ENCODE results near the gene KAZN.

The KAZN gene

DNA sequence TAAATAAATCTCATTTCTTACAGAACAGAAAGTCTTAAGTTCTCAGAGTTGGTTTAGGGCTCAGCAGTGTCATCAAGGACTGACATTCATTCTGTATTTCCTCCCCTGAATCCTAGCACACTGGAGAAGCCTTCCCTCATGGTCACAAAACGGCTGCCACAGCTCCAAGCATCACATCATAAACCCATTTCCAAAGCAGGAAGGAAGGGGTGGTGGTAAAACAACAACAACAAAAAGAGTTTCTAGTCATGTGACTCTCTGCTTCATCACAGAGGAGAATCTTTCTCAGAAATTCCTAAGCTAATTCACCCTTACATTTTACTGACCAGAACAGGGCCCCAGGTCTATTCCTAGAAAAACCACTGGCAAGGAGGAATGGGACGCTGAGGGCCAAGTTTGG, 210.3 kb downstream of the KAZN start:
- DNase-seq: no peak

- no peak for DNase-seq
Measured at GRCh38 chr1:14809191-14809981, 210.9 kb downstream of the KAZN start.

GRCh38 chr1:14810595-14811361, 212.3 kb downstream of the KAZN start:
- peak; percentile 96 for DNase-seq

DNA sequence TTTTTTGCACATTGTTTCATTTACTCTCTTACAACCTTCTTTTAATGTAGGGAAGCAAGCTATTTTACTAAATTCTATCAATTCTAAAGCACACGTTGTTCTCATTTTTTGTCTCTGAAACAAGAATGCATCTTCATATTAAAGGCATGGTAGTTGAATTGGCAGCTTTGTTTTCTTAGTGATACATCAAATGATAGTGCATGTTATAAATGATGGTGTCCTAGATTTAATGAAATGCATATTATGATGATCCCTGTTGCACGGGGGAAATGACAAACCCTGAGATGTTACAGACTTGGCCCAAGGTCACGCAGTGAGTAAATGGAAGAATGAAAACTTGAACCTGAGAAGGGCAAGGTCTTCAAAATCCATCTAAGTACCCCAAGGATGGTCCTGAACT, 213.1 kb downstream of the KAZN start:
- no peak for DNase-seq

DNA sequence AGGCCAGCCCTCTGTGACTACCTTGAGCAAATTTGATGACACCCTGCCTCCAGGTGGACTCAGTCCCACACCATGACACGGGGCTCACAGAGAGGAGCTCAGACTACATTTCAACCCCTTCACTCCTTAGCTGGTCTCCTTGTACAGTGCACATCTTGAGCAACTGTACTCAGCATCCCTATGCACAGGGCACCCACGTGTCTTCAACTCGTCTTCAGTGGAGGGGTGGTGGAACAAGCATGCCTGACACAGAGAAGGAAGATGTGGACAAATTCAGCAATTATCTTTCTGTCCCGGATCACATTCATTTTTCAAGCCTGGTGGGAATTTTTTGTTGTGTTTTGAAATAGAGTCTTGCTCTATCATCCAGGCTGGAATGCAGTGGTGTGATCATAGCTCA, 213.7 kb downstream of the KAZN start:
- no peak for DNase-seq

- no peak for DNase-seq
Measured at GRCh38 chr1:14815175-14815877, 216.8 kb downstream of the KAZN start.

GRCh38 chr1:14817223-14818170, 219.0 kb downstream of the KAZN start:
- DNase-seq: no peak

DNA sequence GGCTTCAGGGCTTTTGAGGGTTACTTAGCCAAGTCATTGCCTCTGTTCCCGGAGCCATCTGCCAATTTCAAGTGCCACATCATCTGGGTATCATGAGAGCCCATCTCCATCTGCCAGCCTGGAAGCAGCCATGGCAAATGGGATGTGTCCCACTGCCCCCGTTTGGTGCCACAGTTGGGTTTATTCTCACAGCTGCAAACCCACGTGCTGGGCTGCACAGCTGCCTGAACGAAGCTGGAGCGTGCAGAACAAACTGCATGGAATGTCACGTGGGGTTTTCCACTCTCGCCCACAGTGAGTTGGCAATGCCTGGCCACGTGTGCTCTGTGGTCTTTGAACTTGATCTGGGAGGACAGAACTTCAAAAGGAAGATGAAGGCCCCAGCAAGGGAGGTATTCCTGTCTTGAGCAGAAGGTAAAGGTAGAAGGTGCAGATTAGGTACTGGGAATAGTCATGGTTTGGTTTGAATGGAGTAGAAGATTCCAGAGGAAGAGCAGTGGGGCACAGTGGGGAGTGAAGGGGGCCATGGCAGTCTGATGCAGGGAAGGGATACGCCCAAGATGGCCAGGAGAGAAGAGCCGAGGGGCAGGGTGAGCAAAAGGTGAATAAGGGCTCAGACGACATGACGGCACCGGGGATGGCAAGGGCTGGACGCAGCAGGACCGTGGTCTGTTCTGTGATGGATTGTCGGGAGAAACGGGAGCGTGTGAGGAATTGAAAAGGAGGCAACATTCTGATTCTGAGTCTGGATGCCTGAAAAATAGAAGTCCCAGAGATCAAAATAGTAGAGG, 222.0 kb downstream of the KAZN start:
- DNase-seq: no peak

- DNase-seq: no peak
Measured at GRCh38 chr1:14822493-14822892, 224.0 kb downstream of the KAZN start.

DNA sequence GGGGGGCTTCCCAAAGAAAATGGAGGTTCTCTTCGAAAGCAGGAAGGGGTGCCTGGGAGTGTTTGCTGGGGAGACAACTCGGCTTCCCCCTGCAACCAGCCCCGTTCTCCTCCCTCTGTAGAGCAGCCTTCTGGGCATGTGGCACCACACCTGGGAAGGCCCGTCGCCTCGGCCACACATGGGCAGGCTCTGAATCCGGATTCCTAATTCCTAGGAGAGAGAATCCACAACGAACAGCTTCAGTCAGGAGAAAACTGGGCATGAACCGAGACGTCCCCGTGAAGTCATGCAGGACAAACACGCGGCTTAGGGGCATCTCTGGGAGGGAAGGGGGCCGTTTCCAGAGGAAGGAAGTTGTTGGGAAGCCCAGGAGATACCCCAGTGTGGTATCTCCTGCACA, 224.5 kb downstream of the KAZN start:
- DNase-seq: no peak

DNA sequence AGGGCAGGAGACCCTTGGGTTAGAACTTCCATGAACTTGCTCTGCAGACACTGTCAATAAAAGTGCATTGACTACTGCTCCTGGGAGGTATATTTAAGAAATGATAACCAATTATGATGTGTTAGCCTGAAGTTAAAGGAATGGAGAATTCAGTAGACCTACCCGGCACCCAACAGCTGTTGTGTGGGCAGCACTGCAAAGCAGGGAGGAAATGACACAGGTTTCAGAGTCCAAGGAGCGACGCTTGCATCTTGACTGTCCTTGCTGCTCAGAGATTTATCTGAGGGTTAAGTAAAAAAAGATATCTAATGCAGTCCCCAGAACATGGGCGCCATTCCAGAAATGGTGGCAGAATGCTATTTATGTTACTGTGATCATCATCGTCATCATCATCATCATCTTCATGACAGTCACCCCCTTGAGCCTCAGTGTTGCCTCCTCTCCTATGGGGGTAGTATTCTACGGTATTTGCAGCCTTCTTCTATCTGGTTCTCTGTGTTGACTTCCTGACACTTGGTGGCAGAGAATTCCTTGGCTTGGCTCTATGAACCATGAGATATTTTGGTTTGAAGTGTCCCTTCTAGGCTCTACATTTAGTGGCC, 225.9 kb downstream of the KAZN start:
- DNase-seq: peak; percentile 28

DNA sequence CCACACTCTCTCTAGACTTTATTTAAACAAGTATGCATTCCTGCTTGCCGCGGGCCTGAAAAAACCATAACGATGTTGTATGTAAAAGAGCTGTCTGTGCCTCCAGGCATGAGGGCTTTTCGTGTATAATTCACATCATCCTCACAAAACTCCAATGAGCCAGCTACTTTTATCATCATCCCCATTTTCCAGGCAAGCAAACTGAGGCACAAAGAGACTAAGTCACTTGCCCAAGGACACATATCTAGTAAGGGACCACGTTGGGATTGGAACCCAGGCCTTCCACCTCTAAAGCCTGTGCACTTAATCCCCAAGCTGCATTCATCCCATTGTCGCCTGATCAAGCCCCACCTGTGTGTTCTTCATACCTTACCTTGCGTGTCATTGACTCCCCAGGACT, 226.9 kb downstream of the KAZN start:
- DNase-seq: no peak

DNA sequence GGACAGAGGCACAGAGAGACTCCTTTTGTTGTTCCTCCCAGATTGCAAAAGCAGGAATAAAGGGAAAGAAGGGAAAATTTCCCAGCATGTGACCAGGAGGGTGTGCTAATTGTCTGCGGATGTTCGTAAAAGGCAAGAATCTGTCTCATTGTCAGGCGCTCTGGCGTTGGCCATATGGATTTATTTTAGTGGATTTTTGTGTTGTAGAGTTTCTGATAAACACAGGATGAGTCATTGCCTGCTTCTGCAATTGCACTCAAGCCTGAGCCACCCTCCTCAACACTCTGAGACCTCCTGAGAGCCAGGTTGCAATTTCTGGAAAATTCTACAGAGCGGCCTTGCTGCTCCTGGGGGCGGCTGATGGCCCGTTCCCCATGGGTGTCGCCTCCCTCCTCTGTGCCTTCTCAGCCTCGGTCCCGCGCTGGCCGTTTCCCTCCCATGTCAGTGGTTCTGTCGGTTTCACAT, 227.7 kb downstream of the KAZN start:
- peak; percentile 73 for DNase-seq

DNA sequence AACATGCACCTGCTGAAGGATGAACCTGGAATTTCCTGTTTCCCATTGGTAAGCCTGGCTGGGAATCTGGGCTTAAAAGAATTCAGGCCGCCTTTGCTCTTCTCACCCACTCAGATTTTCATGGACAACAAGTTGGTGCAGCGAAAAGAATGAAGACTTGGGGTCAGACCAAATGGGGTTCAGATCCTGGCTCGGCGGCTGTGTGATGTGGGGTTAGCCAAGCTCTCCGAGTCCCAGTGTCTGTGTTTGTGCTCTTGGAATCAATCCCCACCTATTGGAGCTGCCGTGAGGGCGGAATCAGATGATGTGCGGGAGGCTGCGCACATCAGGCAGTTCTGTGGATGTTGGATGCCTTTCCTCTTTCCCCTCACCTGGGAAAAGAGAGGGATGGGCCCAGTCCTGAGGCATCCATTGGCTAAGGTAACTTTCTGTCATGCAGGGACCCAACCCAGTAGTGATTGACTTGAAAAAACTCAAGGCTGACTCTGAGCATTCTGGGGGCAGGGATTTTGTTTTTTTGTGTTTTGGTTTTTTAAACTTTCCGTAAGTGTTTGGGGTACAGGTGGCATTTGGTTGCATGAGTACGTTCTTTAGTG, 228.3 kb downstream of the KAZN start:
- no peak for DNase-seq

GRCh38 chr1:14827870-14828269, 229.4 kb downstream of the KAZN start:
- no peak for DNase-seq

GRCh38 chr1:14828665-14829064, 230.2 kb downstream of the KAZN start:
- no peak for DNase-seq

DNA sequence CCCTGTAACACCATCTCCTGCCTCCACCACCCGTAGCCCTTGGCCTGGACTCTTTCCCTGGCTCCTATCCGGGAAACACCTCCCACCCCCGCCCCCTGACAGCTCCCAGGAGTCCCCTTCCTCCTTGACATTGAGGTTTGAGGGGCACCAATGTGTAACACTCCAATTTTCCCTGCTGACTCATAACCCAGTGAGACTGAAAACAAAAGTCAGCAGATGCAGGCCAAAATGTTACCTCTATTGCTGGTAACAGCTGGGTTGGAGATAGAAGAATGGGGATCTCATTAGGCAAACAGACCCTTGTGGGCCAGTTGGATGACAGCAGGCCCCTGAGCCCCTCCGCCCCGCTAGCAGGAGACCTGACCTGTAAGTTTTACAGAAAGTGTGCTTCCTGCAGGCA, 237.2 kb downstream of the KAZN start:
- DNase-seq: no peak

GRCh38 chr1:14836426-14837140, 238.1 kb downstream of the KAZN start:
- DNase-seq: no peak

GRCh38 chr1:14840374-14840773, 241.9 kb downstream of the KAZN start:
- DNase-seq: no peak

- no peak for DNase-seq
Measured at GRCh38 chr1:14841456-14841855, 243.0 kb downstream of the KAZN start.

All from MV-4-11 (cell line).